ENCODE results near the gene CRTC3. TPM values are rescaled to one million over a fixed set of nuclear protein-coding genes. Genes with fewer than 3 reads are reported as not detected.

CRTC3 gene
- total and polyA plus RNA-seq, 2 of the 13 experiments (the other 11 are each of a cell fraction or from before 2014, with no cell fraction given): 8.4 to 11.8 TPM

DNA sequence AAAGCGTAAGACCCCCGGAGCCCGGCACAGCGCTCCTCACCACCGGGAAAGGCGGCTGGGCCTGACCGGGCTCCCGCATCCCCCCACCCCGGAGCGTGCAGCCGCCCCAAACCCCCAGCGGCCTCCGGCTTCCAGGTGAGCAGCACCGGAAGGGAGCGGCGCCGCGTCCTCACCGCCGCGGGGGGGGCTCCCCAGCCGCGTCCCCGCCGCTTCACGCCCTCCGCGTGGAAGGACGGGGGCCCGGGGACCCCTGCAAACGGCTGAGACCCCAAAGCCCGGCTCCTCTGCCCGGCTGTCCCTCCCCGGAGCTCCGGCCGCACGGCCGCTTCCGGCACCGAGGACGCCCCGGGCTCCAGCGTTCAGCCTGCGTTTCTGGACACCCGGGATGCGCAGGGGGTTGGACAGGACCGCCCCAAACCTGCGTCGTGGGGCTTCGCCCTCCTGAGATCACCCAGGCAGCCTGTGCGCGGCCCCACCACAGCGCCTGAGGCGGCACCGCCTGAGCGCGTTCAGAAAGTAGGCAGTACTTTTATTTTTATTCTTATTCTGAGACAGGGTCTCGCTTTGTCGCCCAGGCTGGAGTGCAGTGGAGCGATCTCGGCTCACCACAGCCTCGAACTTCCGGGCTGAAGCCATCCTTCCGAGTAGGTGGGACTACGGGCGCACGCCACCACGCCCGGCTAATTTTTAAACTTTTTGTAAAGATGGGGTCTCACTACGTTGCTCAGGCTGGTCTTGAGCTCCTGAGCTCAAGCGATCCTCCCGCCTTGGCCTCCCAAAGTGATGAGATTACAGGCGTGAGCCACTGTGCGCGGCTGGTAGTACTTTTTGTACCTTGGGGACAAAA lies 135.8 kb downstream of the CRTC3 start (continued):
- TF ChIP-seq, protein P1, sequence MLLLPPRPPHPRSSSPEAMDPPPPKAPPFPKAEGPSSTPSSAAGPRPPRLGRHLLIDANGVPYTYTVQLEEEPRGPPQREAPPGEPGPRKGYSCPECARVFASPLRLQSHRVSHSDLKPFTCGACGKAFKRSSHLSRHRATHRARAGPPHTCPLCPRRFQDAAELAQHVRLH (CRISPR knock-in tag; IDR thresholded peaks at IDR 0.05; ENCODE audit: borderline replicate concordance, low read depth): no peak
- TF ChIP-seq POLR2AphosphoS5 (IDR thresholded peaks at IDR 0.05; ENCODE audit: low read depth, low read length): peak; percentile 57
- no peak for TF ChIP-seq ZFP90 (CRISPR knock-in tag; IDR thresholded peaks at IDR 0.05; ENCODE audit: borderline replicate concordance)
- TF ChIP-seq ATF1 (CRISPR knock-in tag; IDR thresholded peaks at IDR 0.05): no peak
- TF ChIP-seq, protein P2, sequence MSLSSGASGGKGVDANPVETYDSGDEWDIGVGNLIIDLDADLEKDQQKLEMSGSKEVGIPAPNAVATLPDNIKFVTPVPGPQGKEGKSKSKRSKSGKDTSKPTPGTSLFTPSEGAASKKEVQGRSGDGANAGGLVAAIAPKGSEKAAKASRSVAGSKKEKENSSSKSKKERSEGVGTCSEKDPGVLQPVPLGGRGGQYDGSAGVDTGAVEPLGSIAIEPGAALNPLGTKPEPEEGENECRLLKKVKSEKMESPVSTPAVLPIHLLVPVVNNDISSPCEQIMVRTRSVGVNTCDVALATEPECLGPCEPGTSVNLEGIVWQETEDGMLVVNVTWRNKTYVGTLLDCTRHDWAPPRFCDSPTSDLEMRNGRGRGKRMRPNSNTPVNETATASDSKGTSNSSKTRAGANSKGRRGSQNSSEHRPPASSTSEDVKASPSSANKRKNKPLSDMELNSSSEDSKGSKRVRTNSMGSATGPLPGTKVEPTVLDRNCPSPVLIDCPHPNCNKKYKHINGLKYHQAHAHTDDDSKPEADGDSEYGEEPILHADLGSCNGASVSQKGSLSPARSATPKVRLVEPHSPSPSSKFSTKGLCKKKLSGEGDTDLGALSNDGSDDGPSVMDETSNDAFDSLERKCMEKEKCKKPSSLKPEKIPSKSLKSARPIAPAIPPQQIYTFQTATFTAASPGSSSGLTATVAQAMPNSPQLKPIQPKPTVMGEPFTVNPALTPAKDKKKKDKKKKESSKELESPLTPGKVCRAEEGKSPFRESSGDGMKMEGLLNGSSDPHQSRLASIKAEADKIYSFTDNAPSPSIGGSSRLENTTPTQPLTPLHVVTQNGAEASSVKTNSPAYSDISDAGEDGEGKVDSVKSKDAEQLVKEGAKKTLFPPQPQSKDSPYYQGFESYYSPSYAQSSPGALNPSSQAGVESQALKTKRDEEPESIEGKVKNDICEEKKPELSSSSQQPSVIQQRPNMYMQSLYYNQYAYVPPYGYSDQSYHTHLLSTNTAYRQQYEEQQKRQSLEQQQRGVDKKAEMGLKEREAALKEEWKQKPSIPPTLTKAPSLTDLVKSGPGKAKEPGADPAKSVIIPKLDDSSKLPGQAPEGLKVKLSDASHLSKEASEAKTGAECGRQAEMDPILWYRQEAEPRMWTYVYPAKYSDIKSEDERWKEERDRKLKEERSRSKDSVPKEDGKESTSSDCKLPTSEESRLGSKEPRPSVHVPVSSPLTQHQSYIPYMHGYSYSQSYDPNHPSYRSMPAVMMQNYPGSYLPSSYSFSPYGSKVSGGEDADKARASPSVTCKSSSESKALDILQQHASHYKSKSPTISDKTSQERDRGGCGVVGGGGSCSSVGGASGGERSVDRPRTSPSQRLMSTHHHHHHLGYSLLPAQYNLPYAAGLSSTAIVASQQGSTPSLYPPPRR (CRISPR knock-in tag; IDR thresholded peaks at IDR 0.05; ENCODE audit: borderline replicate concordance): no peak
- TF ChIP-seq MTF1 (CRISPR knock-in tag; IDR thresholded peaks at IDR 0.05): no peak
- TF ChIP-seq, protein P3, sequence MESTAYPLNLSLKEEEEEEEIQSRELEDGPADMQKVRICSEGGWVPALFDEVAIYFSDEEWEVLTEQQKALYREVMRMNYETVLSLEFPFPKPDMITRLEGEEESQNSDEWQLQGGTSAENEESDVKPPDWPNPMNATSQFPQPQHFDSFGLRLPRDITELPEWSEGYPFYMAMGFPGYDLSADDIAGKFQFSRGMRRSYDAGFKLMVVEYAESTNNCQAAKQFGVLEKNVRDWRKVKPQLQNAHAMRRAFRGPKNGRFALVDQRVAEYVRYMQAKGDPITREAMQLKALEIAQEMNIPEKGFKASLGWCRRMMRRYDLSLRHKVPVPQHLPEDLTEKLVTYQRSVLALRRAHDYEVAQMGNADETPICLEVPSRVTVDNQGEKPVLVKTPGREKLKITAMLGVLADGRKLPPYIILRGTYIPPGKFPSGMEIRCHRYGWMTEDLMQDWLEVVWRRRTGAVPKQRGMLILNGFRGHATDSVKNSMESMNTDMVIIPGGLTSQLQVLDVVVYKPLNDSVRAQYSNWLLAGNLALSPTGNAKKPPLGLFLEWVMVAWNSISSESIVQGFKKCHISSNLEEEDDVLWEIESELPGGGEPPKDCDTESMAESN (CRISPR knock-in tag; conservative IDR thresholded peaks at IDR 0.05): peak; percentile 60; the same call in 1 of the 2 replicates
- TF ChIP-seq KMT2B (CRISPR knock-in tag; IDR thresholded peaks at IDR 0.05): no peak
- TF ChIP-seq ZBTB37 (CRISPR knock-in tag; IDR thresholded peaks at IDR 0.05): 0 out of 2 replicates have a peak, but pooled peaks have one; percentile 20
- 0 out of 2 replicates have a peak, but pooled peaks have one; percentile 53 for TF ChIP-seq ZNF598 (CRISPR knock-in tag; IDR thresholded peaks at IDR 0.05; ENCODE audit: borderline replicate concordance)
- no peak for TF ChIP-seq PHF5A (CRISPR knock-in tag; IDR thresholded peaks at IDR 0.05; ENCODE audit: low read depth, unreplicated experiment)
- TF ChIP-seq IKZF4 (CRISPR knock-in tag; IDR thresholded peaks at IDR 0.05; ENCODE audit: borderline replicate concordance, low read depth, not compliant biosample characterization): no peak
- TF ChIP-seq ZNF282 (IDR thresholded peaks at IDR 0.05; ENCODE audit: partially characterized antibody): no peak
- peak; percentile 68; the same call in 1 of the 2 replicates for TF ChIP-seq ZNF30 (CRISPR knock-in tag; IDR thresholded peaks at IDR 0.05)
- TF ChIP-seq ZNF883 (CRISPR knock-in tag; IDR thresholded peaks at IDR 0.05; ENCODE audit: not compliant biosample characterization): peak; percentile 28
